Measurements from ENCODE around the gene ZMYND11. TPM values are rescaled to one million over a fixed set of nuclear protein-coding genes. Genes with fewer than 3 reads are reported as not detected.

The ZMYND11 gene
- total and polyA plus RNA-seq, 2 of the 8 experiments (the other 6 are each of a cell fraction or from before 2014, with no cell fraction given) = 7.5 to 26.6 TPM

DNA sequence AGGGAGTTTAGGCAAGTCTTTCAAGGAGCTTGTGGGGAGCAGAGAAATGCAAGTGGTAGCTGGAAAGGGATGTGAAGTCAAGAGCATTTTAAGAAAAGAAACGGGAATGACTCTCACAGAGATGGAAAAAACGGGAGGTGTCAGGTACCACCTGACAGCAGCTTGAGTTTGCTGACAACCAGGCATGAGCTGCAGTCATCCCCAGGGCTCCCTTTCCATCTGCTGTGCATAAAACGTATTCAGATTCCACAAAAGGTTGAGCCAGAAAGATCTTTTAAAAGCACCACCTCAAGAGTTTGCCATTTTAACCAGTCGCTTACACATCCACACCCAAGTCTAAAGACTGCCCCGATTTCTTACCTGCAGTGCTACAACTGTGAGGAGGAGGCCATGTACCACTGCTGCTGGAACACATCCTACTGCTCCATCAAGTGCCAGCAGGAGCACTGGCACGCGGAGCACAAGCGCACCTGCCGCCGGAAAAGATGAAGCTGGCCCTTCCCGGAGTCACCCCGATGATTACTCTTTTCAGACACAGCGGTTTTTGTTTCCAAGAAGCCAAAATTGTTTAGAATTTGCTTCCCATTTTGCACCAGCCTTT lies 116.8 kb downstream of the ZMYND11 start:
- Histone ChIP-seq H3K9ac (replicated peaks in 1 of 4; ENCODE audit: extremely low read depth in 1 of 4, low read depth in 3 of 4, low read length in 3 of 4) (no peak overlapping the region), H3K4me3 (ENCODE audit: extremely low read depth in 1 of 4, insufficient read depth in 2 of 4, low read depth in 3 of 4, low read length in 4 of 4) (no peak overlapping the region), H2BK120ac (replicated peaks; ENCODE audit: low read depth, low read length) (no peak overlapping the region), H4K91ac (replicated peaks; ENCODE audit: insufficient read length, low read length) (no peak overlapping the region), H3K18ac (ENCODE audit: extremely low read depth, low read length) (no peak overlapping the region), H3K27me3 (replicated peaks in 1 of 4; ENCODE audit: control insufficient read depth in 3 of 4, extremely low read depth in 1 of 4, insufficient read depth in 3 of 4, low read length in 3 of 4) (no peaks in the 10 kb centered on the region), H2BK5ac (ENCODE audit: low read depth, low read length) (no peak overlapping the region), H2AFZ (ENCODE audit: low read length) (no peak overlapping the region), H3K27ac (ENCODE audit: low read depth, low read length) (no peak overlapping the region), H3K4me2 (ENCODE audit: insufficient read depth in 1 of 2, low read depth in 2 of 2, low read length in 2 of 2) (no peak overlapping the region), H3K79me2 (ENCODE audit: control insufficient read depth in 1 of 2, insufficient read depth in 2 of 2, low read length in 2 of 2) (no peaks in the 10 kb centered on the region), H4K8ac (ENCODE audit: extremely low read depth, insufficient read depth, low read length) (no peak overlapping the region), H3K23me2 (ENCODE audit: low read depth, low read length) (no peaks in the 10 kb centered on the region), H3K9me3 (ENCODE audit: insufficient read depth in 2 of 2, low read depth in 1 of 2, low read length in 1 of 2) (no peaks in the 10 kb centered on the region), H3K56ac (replicated peaks; ENCODE audit: insufficient read length, low read depth, low read length) (no peak overlapping the region), H2BK20ac (ENCODE audit: low read length) (no peak overlapping the region), H2BK12ac (ENCODE audit: low read depth, low read length) (no peak overlapping the region), H3K14ac (ENCODE audit: insufficient read length) (no peak overlapping the region), H3K4me1 (replicated peaks in 1 of 4; ENCODE audit: control insufficient read depth in 3 of 4, insufficient read depth in 4 of 4, low read length in 3 of 4) (no peaks in the 10 kb centered on the region), H2BK15ac (ENCODE audit: low read length) (no peak overlapping the region), H3K36me3 (ENCODE audit: control insufficient read depth in 2 of 4, insufficient read depth in 4 of 4, low read length in 3 of 4) (peaks cover 6 to 29% (median 16%) of the 10 kb centered on the region in 4 experiments; a peak in 7 of 8 replicates), H3K4ac (replicated peaks; ENCODE audit: insufficient read length, low read depth, low read length) (no peak overlapping the region), H3K79me1 (ENCODE audit: low read depth, low read length) (no peaks in the 10 kb centered on the region), H2AK5ac (ENCODE audit: low read depth, low read length) (no peak overlapping the region), H4K5ac (ENCODE audit: insufficient read length, low read depth, low read length) (no peak overlapping the region), H4K20me1 (replicated peaks in 1 of 2; ENCODE audit: control insufficient read depth in 1 of 2, insufficient read depth in 2 of 2, low read length in 2 of 2) (no peaks in the 10 kb centered on the region), H3K23ac (ENCODE audit: insufficient read length) (no peak overlapping the region)
- POLR2A ChIA-PET (ENCODE audit: partially characterized antibody) = no interaction called here
- CTCF ChIA-PET (ENCODE audit: partially characterized antibody) = no interaction called here
- no peak for FAIRE-seq
- WGBS, 2 experiments (ENCODE audit: extremely low coverage in 1 of 2, insufficient coverage in 1 of 2, insufficient read length in 1 of 2, insufficient replicate concordance in 2 of 2, low coverage in 1 of 2, low lambda C conversion rate in 2 of 2, missing lambda C conversion rate in 1 of 2) = 92% methylated on average over 13 of the region's 13 CpGs; no CpG with 5 or more reads in 1 of the 2 experiments
- no peak for DNase-seq (ENCODE audit: low read depth in 1 of 2, low spot score in 2 of 2)
